Measurements from ENCODE around the gene DRD1. TPM values are rescaled to one million over a fixed set of nuclear protein-coding genes. Genes with fewer than 3 reads are reported as not detected.
A peak's percentile ranks its signal among the peaks of the same experiment; 100 is the strongest.

DRD1 gene
- total RNA-seq (2014; rRNA removed; shearing (Covaris generic); ENCODE audit: low replicate concordance), result not detected in 2 replicates

DNA sequence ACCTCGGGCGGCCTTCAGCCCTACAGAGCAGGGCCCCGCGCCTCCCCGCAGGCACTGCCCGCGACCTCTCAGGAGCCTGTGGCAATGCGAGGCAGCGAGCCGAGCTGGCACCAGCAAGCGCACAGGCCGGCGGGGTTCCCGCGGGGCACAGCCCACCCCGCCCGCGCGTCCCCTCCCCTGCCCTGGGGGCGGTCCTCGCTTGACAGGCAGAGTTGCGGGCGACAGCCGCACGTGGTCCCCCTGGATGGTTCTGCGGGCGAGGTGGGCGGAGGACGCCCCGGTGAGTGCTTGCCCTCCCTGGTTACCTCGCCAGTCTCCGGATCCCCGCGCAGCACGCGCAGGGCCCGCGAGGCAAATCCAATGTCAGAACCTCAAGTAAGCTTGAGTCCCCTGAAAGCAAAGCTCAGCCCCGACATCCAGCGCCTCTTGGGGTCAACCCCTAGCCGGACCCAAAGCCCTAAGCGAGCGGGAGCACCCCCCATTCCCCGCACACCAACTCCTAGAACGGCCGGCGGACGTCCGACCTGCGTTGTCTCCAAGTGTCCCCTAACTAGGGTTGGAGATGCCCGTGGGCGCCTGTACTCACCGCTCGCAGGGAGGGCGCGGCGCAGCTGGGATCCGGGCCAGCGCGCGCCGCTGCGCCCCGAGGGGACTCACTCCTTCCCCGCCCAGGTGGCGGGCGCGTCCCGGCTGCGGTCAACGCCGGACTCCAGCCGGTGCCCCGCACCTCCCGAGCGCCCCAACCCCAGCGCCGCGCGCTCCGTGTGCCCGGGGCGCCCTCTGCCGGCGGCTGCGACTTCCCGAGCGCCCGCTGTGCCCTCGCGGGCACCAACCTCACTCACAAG lies at the start of gene DRD1:
Gene DRD1, minus strand, starts transcription at position 123 of the 845 bp plus-strand sequence. CDS start 1,083 bp downstream, outside the sequence.
- Histone ChIP-seq H3K27me3 (peaks cover 87% of the 10 kb centered on the region), H3K36me3 (no peaks in the 10 kb centered on the region), H3K9me3 (no peaks in the 10 kb centered on the region; the same call in 1 of the 2 replicates), H3K4me3 (peak within 1 kb of the TSS; percentile 16)
- DNase-seq, result peak; percentile 55

GRCh38 chr5:175493726-175494125 lies 49.7 kb upstream of the DRD1 start:
- Histone ChIP-seq H3K27me3 (no peaks in the 10 kb centered on the region), H3K36me3 (peaks cover 72% of the 10 kb centered on the region), H3K9me3 (no peaks in the 10 kb centered on the region), H3K4me3 (no peak overlapping the region)
- DNase-seq, result no peak

- Histone ChIP-seq H3K4me3 (no peak overlapping the region), H3K9me3 (no peaks in the 10 kb centered on the region), H3K36me3 (peaks cover 74% of the 10 kb centered on the region), H3K27me3 (no peaks in the 10 kb centered on the region)
- no peak for DNase-seq
Observed at GRCh38 chr5:175493260-175493659, 49.3 kb upstream of the DRD1 start.

GRCh38 chr5:175491223-175491622 lies 47.2 kb upstream of the DRD1 start:
- Histone ChIP-seq H3K36me3 (peaks cover 71% of the 10 kb centered on the region), H3K9me3 (no peaks in the 10 kb centered on the region), H3K4me3 (no peak overlapping the region), H3K27me3 (no peaks in the 10 kb centered on the region)
- DNase-seq, result no peak

DNA sequence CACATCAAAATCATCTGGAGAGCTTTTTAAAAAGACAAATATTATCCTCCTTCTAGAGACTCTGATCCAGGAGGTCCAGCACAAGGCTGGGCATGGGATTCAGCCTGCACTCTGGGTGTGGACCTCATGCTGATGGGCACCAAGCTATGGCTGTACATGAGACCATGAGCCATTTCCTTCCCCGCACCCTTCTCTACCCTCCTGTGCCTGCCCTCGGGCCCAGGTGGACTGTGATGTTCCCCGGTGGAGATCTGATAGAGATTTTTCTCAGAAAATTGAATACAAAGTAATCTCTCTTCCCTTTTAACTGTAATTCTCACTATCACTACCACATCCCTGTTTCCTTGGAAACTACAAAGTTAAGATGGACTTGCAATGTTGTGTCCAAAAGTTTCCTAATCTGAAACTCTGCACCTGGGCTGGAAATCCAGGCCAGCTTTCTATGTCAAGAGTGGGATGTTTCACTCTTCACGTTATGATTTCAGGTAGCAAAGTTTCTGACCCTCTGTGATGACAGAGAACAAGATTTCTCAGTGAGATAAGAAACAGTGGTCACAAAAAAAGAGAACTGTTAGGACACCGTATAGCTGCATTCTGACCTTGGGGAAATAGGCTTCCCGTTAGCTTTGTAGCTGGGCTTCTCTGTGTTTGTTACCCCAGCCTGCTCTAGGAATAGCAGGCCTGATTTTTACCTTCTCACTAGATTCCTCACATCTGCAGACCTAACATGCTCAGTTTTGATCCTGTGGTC lies 45.9 kb upstream of the DRD1 start:
- Histone ChIP-seq H3K36me3 (peaks cover 75% of the 10 kb centered on the region), H3K4me3 (no peak overlapping the region), H3K9me3 (no peaks in the 10 kb centered on the region), H3K27me3 (no peaks in the 10 kb centered on the region)
- no peak for DNase-seq

- H3K36me3 ChIP-seq, result peaks cover 64% of the 10 kb centered on the region
- no peak for DNase-seq
- H3K4me3 ChIP-seq, result no peak overlapping the region
- H3K27me3 ChIP-seq, result no peaks in the 10 kb centered on the region
- no peaks in the 10 kb centered on the region for H3K9me3 ChIP-seq
Observed at GRCh38 chr5:175487514-175488222, 43.7 kb upstream of the DRD1 start.

GRCh38 chr5:175485631-175486030 lies 41.6 kb upstream of the DRD1 start:
- H3K9me3 ChIP-seq, result no peaks in the 10 kb centered on the region
- H3K27me3 ChIP-seq, result no peaks in the 10 kb centered on the region
- peaks cover 65% of the 10 kb centered on the region for H3K36me3 ChIP-seq
- no peak overlapping the region for H3K4me3 ChIP-seq
- no peak for DNase-seq

- DNase-seq, result no peak
- Histone ChIP-seq H3K27me3 (no peaks in the 10 kb centered on the region), H3K36me3 (peaks cover 59% of the 10 kb centered on the region), H3K9me3 (no peaks in the 10 kb centered on the region), H3K4me3 (no peak overlapping the region)
Observed at GRCh38 chr5:175484829-175485228, 40.8 kb upstream of the DRD1 start.

GRCh38 chr5:175484322-175484721 lies 40.3 kb upstream of the DRD1 start:
- Histone ChIP-seq H3K36me3 (peaks cover 58% of the 10 kb centered on the region), H3K9me3 (no peaks in the 10 kb centered on the region), H3K27me3 (no peaks in the 10 kb centered on the region), H3K4me3 (no peak overlapping the region)
- no peak for DNase-seq

DNA sequence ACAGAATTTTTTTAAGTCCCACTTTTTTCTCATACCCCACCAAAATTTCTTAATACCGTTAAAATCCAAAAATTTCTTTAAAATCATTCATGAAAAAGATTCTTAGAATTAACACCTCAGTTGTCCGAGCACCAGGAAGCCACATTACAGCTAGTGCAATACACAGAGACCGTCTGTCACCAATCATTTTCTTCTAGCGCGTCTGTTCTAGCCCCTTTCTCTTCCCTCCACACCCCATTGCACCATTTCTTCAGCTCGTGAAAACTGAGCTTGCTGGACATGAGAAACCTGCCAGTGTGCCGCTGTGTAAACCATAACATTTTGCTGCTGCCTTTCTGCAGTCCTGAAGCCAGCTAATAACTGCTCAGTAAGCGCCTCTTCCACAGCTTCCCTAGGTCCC lies 39.4 kb upstream of the DRD1 start:
- Histone ChIP-seq H3K36me3 (peaks cover 52% of the 10 kb centered on the region), H3K9me3 (no peaks in the 10 kb centered on the region), H3K4me3 (no peak overlapping the region), H3K27me3 (no peaks in the 10 kb centered on the region)
- no peak for DNase-seq

DNA sequence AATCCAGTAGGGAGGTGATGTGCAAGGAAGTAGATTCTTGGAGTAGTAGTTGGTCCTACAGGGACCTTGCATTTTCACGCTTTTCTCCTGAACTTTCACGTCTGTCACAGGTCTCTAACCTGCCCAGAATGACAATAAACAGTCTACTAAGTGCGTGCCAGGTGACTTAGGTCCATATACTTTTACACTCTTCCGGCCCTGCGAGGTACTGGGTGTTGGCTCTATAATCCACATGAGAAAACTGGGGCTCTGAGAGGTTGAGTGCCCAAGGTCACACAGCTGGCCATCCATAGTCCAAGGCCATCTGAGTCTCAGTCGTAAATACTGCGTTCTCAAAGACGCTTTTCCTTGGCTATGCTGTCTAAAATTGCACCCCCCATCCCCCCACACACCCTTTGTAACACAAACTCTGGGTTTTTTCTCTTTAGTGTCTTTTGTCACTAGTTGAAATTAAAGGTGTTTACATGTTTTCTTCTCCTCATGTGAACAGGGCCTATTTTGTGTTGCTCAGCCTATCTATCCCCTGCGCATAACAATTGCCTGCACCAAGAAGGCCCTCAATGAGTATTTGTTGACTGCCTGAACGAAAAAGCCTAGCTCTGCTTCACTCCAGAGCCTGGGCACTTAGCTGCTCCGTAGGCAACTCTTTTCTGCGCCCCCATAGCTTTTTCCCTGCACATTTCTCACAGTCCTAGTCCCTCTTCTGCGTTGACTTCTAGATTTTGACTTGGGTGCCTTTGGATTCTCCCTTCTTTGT lies 35.3 kb upstream of the DRD1 start:
- Histone ChIP-seq H3K4me3 (peak overlapping the region; percentile 96), H3K27me3 (peaks cover 10% of the 10 kb centered on the region; the same call in 1 of the 2 replicates), H3K36me3 (peaks cover 32% of the 10 kb centered on the region), H3K9me3 (no peaks in the 10 kb centered on the region)
- no peak for DNase-seq

DNA sequence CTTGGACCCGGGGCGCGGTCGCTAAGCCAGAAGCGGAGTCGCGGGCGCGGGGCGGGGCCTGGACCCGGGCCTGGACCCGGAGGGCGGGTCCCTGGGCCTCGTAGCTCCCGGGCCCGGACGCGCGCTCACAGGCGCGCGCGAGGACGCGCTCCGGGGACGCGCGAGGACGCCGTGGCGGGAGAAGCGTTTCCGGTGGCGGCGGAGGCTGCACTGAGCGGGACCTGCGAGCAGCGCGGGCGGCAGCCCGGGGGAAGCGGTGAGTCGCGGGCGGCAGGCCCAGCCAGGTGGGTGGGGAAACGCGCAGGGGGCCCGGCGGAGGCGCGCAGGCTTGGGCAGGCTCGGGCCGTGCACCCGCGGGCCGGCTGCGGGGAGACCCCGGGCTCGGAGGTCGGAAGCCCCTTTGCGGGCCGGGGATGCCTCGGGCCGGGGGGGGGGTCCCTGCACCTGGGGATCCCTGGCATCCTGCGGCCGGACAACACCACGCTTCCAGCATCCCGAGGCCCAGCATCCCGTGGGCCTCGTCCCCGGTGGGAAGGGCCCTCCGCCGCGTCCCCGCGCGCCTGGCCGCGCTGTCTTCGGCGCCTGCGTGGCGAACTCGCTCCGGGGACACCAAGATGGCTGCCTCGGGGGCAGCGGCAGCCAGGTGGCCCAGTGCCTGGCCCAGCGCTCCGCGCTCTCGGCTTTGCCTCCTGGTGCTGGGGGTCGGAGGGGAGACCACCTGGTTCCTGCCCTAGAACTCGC lies 34.6 kb upstream of the DRD1 start, which contains the start of gene SFXN1:
Gene SFXN1, plus strand, starts transcription at position 177 of the 741 bp plus-strand sequence. CDS start 13,544 bp downstream, outside the sequence.
- DNase-seq, result peak; percentile 85
- Histone ChIP-seq H3K4me3 (peak within 1 kb of the TSS; percentile 96), H3K36me3 (peaks cover 30% of the 10 kb centered on the region), H3K9me3 (no peaks in the 10 kb centered on the region), H3K27me3 (peaks cover 11% of the 10 kb centered on the region; the same call in 1 of the 2 replicates)

DNA sequence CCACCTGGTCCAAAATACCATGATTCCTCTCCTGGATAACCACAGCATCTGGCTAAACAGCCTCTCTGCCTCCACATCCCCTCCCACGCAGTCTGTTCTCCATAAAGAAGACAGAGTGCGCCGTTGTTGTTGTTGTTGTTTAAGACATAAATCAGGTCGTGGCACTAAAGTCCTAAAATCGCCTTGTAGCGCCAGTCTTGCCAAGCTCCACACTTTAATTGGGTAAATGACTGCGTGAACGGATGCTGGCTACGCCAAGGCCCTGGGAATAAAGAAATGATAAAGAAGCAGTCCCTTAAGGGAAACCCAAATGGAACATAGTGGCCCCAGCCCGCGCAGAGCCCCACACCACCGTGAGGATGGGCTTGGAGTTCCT lies 34.0 kb upstream of the DRD1 start:
- peaks cover 13% of the 10 kb centered on the region for H3K27me3 ChIP-seq
- peaks cover 25% of the 10 kb centered on the region for H3K36me3 ChIP-seq
- H3K9me3 ChIP-seq, result no peaks in the 10 kb centered on the region
- DNase-seq, result no peak
- peak overlapping the region; percentile 96 for H3K4me3 ChIP-seq

DNA sequence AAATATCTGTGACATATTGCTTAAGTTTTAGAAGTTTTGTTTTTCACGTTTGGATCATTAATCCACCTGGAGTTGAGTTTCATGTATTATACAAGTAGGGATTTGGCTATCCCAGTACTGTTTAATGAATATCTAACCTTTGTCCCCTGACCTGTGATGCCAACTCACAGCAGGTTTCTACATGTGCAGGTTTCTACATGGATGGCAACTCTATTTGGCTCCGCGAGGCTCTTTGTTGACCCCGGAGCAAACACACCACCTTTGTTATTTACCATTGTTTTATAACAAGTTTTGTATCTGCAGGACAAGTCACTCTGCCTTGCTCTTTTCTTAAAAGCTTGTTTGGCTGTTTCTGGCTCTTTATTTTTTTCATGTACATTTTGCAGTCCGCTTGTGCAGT lies 33.5 kb upstream of the DRD1 start:
- no peaks in the 10 kb centered on the region for H3K9me3 ChIP-seq
- H3K36me3 ChIP-seq, result peaks cover 24% of the 10 kb centered on the region
- H3K27me3 ChIP-seq, result peaks cover 16% of the 10 kb centered on the region
- no peak for DNase-seq
- no peak overlapping the region for H3K4me3 ChIP-seq

GRCh38 chr5:175475248-175475647 lies 31.3 kb upstream of the DRD1 start:
- Histone ChIP-seq H3K9me3 (no peaks in the 10 kb centered on the region), H3K4me3 (no peak overlapping the region), H3K27me3 (peaks cover 16% of the 10 kb centered on the region), H3K36me3 (peaks cover 8% of the 10 kb centered on the region; the same call in 1 of the 2 replicates)
- DNase-seq, result no peak

All from MG63 (cell line).